HL-60 (cell line): ENCODE data around the gene OR2M4.

Experiments used
- CTCF ChIP-seq: IDR thresholded peaks from one replicate; pipeline ENCODE4 v1.5.1; 2011; ENCODE audit warnings: low read length, control low read depth, inconsistent platforms; ENCODE audit not compliant: insufficient read depth
- POLR2AphosphoS5 ChIP-seq: IDR thresholded peaks from 2 replicates; pipeline ENCODE4 v1.6.1; 2012; ENCODE audit warnings: low read depth

GRCh38 chr1:248239478-248239877, 8.3 kb downstream of the OR2M4 start:
- TF ChIP-seq CTCF (no peak), POLR2AphosphoS5 (no peak)
